ENCODE results near the gene OCA2. TPM values are rescaled to one million over a fixed set of nuclear protein-coding genes. Genes with fewer than 3 reads are reported as not detected.

The OCA2 gene
- total RNA-seq, 1 donor from 2014 or later: 2.8 TPM

- no peaks in the 10 kb centered on the region for H3K9me3 Mint-ChIP-seq
- no peak overlapping the region for H3K4me3 Mint-ChIP-seq
- no peaks in the 10 kb centered on the region for H3K27me3 Mint-ChIP-seq
These were observed 277.8 kb downstream of the OCA2 start for GRCh38 chr15:27821273-27821672.

GRCh38 chr15:27820722-27821121 lies 278.4 kb downstream of the OCA2 start:
- no peaks in the 10 kb centered on the region for H3K27me3 Mint-ChIP-seq
- no peak for DNase-seq (ENCODE audit: extremely low spot score, unreplicated experiment)
- H3K36me3 Mint-ChIP-seq: no peaks in the 10 kb centered on the region
- H3K9me3 Mint-ChIP-seq: no peaks in the 10 kb centered on the region
- no peak overlapping the region for H3K27ac Mint-ChIP-seq
- TF ChIP-seq CTCF (conservative IDR thresholded peaks at IDR 0.05): no peak
- H3K4me3 Mint-ChIP-seq: no peak overlapping the region
- H3K4me1 Mint-ChIP-seq (ENCODE audit: unreplicated experiment): no peaks in the 10 kb centered on the region

More at GRCh38 chr15:27821273-27821672, 277.8 kb downstream of the OCA2 start:
- no peaks in the 10 kb centered on the region for H3K36me3 Mint-ChIP-seq
- H3K27ac Mint-ChIP-seq: no peak overlapping the region
- no peak for DNase-seq (ENCODE audit: extremely low spot score, unreplicated experiment)
- TF ChIP-seq CTCF (conservative IDR thresholded peaks at IDR 0.05): no peak
- no peaks in the 10 kb centered on the region for H3K4me1 Mint-ChIP-seq (ENCODE audit: unreplicated experiment)

- H3K4me1 Mint-ChIP-seq (ENCODE audit: unreplicated experiment): no peaks in the 10 kb centered on the region
- TF ChIP-seq CTCF (conservative IDR thresholded peaks at IDR 0.05): no peak
- no peak overlapping the region for H3K27ac Mint-ChIP-seq
- no peak for DNase-seq (ENCODE audit: extremely low spot score, unreplicated experiment)
- H3K27me3 Mint-ChIP-seq: no peaks in the 10 kb centered on the region
- H3K36me3 Mint-ChIP-seq: no peaks in the 10 kb centered on the region
- no peaks in the 10 kb centered on the region for H3K9me3 Mint-ChIP-seq
- no peak overlapping the region for H3K4me3 Mint-ChIP-seq
These were observed 278.9 kb downstream of the OCA2 start for GRCh38 chr15:27820232-27820631.

- Mint-ChIP-seq H3K27ac (no peak overlapping the region), H3K9me3 (no peaks in the 10 kb centered on the region)
These were observed 281.9 kb downstream of the OCA2 start for GRCh38 chr15:27817258-27817657.

GRCh38 chr15:27816790-27817189 lies 282.3 kb downstream of the OCA2 start:
- TF ChIP-seq CTCF (conservative IDR thresholded peaks at IDR 0.05): no peak
- no peak for DNase-seq (ENCODE audit: extremely low spot score, unreplicated experiment)
- Mint-ChIP-seq H3K4me3 (no peak overlapping the region), H3K9me3 (no peaks in the 10 kb centered on the region), H3K27me3 (no peaks in the 10 kb centered on the region), H3K36me3 (no peaks in the 10 kb centered on the region), H3K27ac (no peak overlapping the region), H3K4me1 (ENCODE audit: unreplicated experiment) (no peaks in the 10 kb centered on the region)

More at GRCh38 chr15:27817258-27817657, 281.9 kb downstream of the OCA2 start:
- H3K4me1 Mint-ChIP-seq (ENCODE audit: unreplicated experiment): no peaks in the 10 kb centered on the region
- no peak for DNase-seq (ENCODE audit: extremely low spot score, unreplicated experiment)
- H3K36me3 Mint-ChIP-seq: no peaks in the 10 kb centered on the region
- no peak for TF ChIP-seq CTCF (conservative IDR thresholded peaks at IDR 0.05)
- no peak overlapping the region for H3K4me3 Mint-ChIP-seq
- H3K27me3 Mint-ChIP-seq: no peaks in the 10 kb centered on the region

- no peak for TF ChIP-seq CTCF (conservative IDR thresholded peaks at IDR 0.05)
- DNase-seq (ENCODE audit: extremely low spot score, unreplicated experiment): no peak
- Mint-ChIP-seq H3K36me3 (no peaks in the 10 kb centered on the region), H3K4me3 (no peak overlapping the region), H3K27me3 (no peaks in the 10 kb centered on the region), H3K4me1 (ENCODE audit: unreplicated experiment) (no peaks in the 10 kb centered on the region), H3K27ac (no peak overlapping the region), H3K9me3 (no peaks in the 10 kb centered on the region)
These were observed 284.1 kb downstream of the OCA2 start for GRCh38 chr15:27815035-27815434.

All from type B pancreatic cell (in vitro differentiated cells).